GM13977 (cell line): ENCODE results near the gene FGF18.
"Not testable (repeated sequence)": the region's sequence is repeated elsewhere in the genome, so short reads cannot be mapped to it uniquely, and the experiment has no call there.

Experiments
- DNase-seq: peaks from one replicate; pipeline ENCODE4 v3.0.0; 2012; ENCODE audit warnings: low spot score
- CTCF ChIP-seq: IDR thresholded peaks from 2 replicates; pipeline ENCODE4 v1.5.1; 2012; ENCODE audit warnings: mild to moderate bottlenecking, control low read depth; ENCODE audit not compliant: insufficient read depth; ENCODE audit errors: extremely low read depth, missing control alignments
- in situ Hi-C: fragments of 300-500 bp; cut with MboI; formaldehyde crosslinking; loops from one replicate; pipeline ENCODE4 v1.12.0; 2022; ENCODE audit warnings: low sequenced_read_pairs, low pct_unique_long_range_greater_than_20kb, mixed read lengths, inconsistent platforms; ENCODE audit not compliant: unreplicated experiment

The FGF18 gene

GRCh38 chr5:171418982-171419687, at the start of gene FGF18:
TSS of gene FGF18 (plus strand) at chr5:171419647. CDS start at chr5:171420200, 553 bp downstream.
- in situ Hi-C loops: loop anchor here (25.0 kb wide), 1 partner anchor 618 kb away; no protein-coding TSS in a partner anchor
- DNase-seq: peak; percentile 82
- no peak for TF ChIP-seq CTCF

- in situ Hi-C loops: no loop called here
- DNase-seq: no peak
- no peak for TF ChIP-seq CTCF
These were observed 49.5 kb upstream of the FGF18 start for GRCh38 chr5:171369898-171370297.

GRCh38 chr5:171370881-171371280, 48.6 kb upstream of the FGF18 start:
- DNase-seq, in situ Hi-C loops: not testable (repeated sequence)
- TF ChIP-seq CTCF: peak; percentile 13

- no peak for TF ChIP-seq CTCF
- DNase-seq: no peak
- in situ Hi-C loops: no loop called here
These were observed 48.1 kb upstream of the FGF18 start for GRCh38 chr5:171371326-171371725.

GRCh38 chr5:171379961-171380360, 39.5 kb upstream of the FGF18 start:
- in situ Hi-C loops: no loop called here
- TF ChIP-seq CTCF: no peak
- no peak for DNase-seq

GRCh38 chr5:171384416-171384815, 35.0 kb upstream of the FGF18 start:
- DNase-seq, in situ Hi-C loops: not testable (repeated sequence)

GRCh38 chr5:171384999-171385398, 34.4 kb upstream of the FGF18 start:
- DNase-seq, in situ Hi-C loops: not testable (repeated sequence)

- DNase-seq: no peak
- no peak for TF ChIP-seq CTCF
- in situ Hi-C loops: no loop called here
These were observed 33.3 kb upstream of the FGF18 start for GRCh38 chr5:171386006-171386671.
